ENCODE results near the gene SLC35G2. TPM values are rescaled to one million over a fixed set of nuclear protein-coding genes. Genes with fewer than 3 reads are reported as not detected.

Gene SLC35G2
- polyA plus RNA-seq, 1 donor (not counting 4 experiments of a cell fraction or from before 2014, with no cell fraction given): 1.9 TPM

DNA sequence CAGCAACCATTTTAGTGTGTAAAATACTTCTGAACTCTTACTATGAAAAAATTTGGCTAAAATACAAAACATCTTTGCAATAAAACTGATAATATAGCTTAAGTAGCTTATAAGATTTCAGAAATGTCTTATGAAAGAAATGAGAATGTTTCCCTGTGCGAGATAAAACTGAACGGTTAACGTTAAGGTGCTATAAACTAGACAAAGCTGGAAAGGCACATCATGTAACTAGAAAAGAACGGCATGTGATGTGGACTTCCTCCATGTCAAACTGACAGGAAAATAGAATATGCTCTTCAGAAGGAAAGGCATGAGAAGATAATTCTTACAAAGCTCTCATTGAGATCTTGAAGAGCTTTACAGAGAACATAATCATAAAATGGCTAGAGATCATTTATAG, 79.6 kb downstream of the SLC35G2 start:
- Histone ChIP-seq H3K9me3 (ENCODE audit: control insufficient read depth, low read depth, low read length) (no peaks in the 10 kb centered on the region), H3K27me3 (ENCODE audit: control insufficient read depth, extremely low read depth, insufficient read depth, low read length) (no peaks in the 10 kb centered on the region), H3K79me2 (ENCODE audit: control insufficient read depth, insufficient read depth, low read length) (peaks cover 88% of the 10 kb centered on the region), H3K4me3 (ENCODE audit: control insufficient read depth in 2 of 3, extremely low read depth in 1 of 3, insufficient read depth in 2 of 3, low read depth in 1 of 3, low read length in 3 of 3) (no peak overlapping the region), H4K20me1 (ENCODE audit: control insufficient read depth, extremely low read depth, insufficient read depth, low read length) (no peaks in the 10 kb centered on the region), H3K4me2 (ENCODE audit: control insufficient read depth, extremely low read depth, insufficient read depth, low read depth, low read length) (no peak overlapping the region), H3K9me1 (ENCODE audit: control insufficient read depth, extremely low read depth, insufficient read depth, low read length) (no peaks in the 10 kb centered on the region), H3K36me3 (ENCODE audit: control insufficient read depth in 2 of 2, extremely low read depth in 1 of 2, insufficient read depth in 2 of 2, low read length in 2 of 2) (peaks cover 3 to 4% of the 10 kb centered on the region in 2 experiments), H2AFZ (ENCODE audit: control insufficient read depth, low read length) (no peak overlapping the region), H3K27ac (ENCODE audit: control insufficient read depth, insufficient read depth, low read length) (no peak overlapping the region), H3K4me1 (ENCODE audit: control insufficient read depth, extremely low read depth, insufficient read depth, low read length) (peaks cover 10% of the 10 kb centered on the region), H3K9ac (ENCODE audit: control insufficient read depth, extremely low read depth, insufficient read depth, low read length) (no peak overlapping the region)
- dilution Hi-C loops (cut with MboI; ENCODE audit: extremely low pct_ligation_motif_present, low sequenced_read_pairs): no loop called here
- no peak for TF ChIP-seq EZH2 (IDR thresholded peaks at IDR 0.05; ENCODE audit: low read length)
- TF ChIP-seq, protein P1, sequence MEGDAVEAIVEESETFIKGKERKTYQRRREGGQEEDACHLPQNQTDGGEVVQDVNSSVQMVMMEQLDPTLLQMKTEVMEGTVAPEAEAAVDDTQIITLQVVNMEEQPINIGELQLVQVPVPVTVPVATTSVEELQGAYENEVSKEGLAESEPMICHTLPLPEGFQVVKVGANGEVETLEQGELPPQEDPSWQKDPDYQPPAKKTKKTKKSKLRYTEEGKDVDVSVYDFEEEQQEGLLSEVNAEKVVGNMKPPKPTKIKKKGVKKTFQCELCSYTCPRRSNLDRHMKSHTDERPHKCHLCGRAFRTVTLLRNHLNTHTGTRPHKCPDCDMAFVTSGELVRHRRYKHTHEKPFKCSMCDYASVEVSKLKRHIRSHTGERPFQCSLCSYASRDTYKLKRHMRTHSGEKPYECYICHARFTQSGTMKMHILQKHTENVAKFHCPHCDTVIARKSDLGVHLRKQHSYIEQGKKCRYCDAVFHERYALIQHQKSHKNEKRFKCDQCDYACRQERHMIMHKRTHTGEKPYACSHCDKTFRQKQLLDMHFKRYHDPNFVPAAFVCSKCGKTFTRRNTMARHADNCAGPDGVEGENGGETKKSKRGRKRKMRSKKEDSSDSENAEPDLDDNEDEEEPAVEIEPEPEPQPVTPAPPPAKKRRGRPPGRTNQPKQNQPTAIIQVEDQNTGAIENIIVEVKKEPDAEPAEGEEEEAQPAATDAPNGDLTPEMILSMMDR (optimal IDR thresholded peaks at IDR 0.05 in 1 of 3, IDR thresholded peaks at IDR 0.05 in 1 of 3, conservative IDR thresholded peaks at IDR 0.05 in 1 of 3; ENCODE audit: extremely low read depth in 1 of 3, insufficient read depth in 2 of 3, low read length in 3 of 3): no peak
- no peak for FAIRE-seq
- no peak for DNase-seq (ENCODE audit: low read depth, low spot score)

DNA sequence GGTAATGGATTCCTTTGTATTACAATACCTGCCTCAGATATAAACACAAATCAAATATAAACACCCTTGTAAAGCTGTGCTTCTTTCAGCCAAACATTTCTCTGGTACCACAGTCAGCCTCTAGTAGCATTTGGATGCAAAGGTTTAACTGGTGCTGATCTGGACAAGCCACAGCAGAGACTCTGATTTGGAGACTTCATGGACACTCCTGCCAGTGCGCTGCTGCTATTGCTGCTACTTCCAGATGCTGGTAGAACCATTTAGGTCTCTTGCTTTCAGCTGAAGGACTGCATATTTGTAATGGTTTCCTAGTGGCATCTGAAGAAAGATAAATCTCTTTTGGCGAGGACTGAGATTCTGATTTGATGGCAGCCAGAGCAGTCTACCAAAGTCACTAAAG, 80.0 kb downstream of the SLC35G2 start:
- DNase-seq (ENCODE audit: low read depth, low spot score) (no peak), FAIRE-seq (no peak)
- H4K20me1 ChIP-seq (ENCODE audit: control insufficient read depth, extremely low read depth, insufficient read depth, low read length): no peaks in the 10 kb centered on the region
- H3K27me3 ChIP-seq (ENCODE audit: control insufficient read depth, extremely low read depth, insufficient read depth, low read length): no peaks in the 10 kb centered on the region
- peaks cover 6% of the 10 kb centered on the region for H3K4me1 ChIP-seq (ENCODE audit: control insufficient read depth, extremely low read depth, insufficient read depth, low read length)
- H3K9ac ChIP-seq (ENCODE audit: control insufficient read depth, extremely low read depth, insufficient read depth, low read length): no peak overlapping the region
- TF ChIP-seq, protein P1 (optimal IDR thresholded peaks at IDR 0.05 in 1 of 3, IDR thresholded peaks at IDR 0.05 in 1 of 3, conservative IDR thresholded peaks at IDR 0.05 in 1 of 3; ENCODE audit: extremely low read depth in 1 of 3, insufficient read depth in 2 of 3, low read length in 3 of 3): no peak
- TF ChIP-seq EZH2 (IDR thresholded peaks at IDR 0.05; ENCODE audit: low read length): no peak
- no peaks in the 10 kb centered on the region for H3K9me3 ChIP-seq (ENCODE audit: control insufficient read depth, low read depth, low read length)
- H3K27ac ChIP-seq (ENCODE audit: control insufficient read depth, insufficient read depth, low read length): no peak overlapping the region
- H3K79me2 ChIP-seq (ENCODE audit: control insufficient read depth, insufficient read depth, low read length): peaks cover 90% of the 10 kb centered on the region
- no peak overlapping the region for H3K4me3 ChIP-seq (ENCODE audit: control insufficient read depth in 2 of 3, extremely low read depth in 1 of 3, insufficient read depth in 2 of 3, low read depth in 1 of 3, low read length in 3 of 3)
- H3K4me2 ChIP-seq (ENCODE audit: control insufficient read depth, extremely low read depth, insufficient read depth, low read depth, low read length): no peak overlapping the region
- no peak overlapping the region for H2AFZ ChIP-seq (ENCODE audit: control insufficient read depth, low read length)
- H3K9me1 ChIP-seq (ENCODE audit: control insufficient read depth, extremely low read depth, insufficient read depth, low read length): no peaks in the 10 kb centered on the region
- dilution Hi-C loops (cut with MboI; ENCODE audit: extremely low pct_ligation_motif_present, low sequenced_read_pairs): no loop called here
- H3K36me3 ChIP-seq (ENCODE audit: control insufficient read depth in 2 of 2, extremely low read depth in 1 of 2, insufficient read depth in 2 of 2, low read length in 2 of 2): peaks cover 3 to 4% of the 10 kb centered on the region in 2 experiments
